Esophagus muscularis mucosa (tissue), 4 donors: Measurements from ENCODE around the gene TANGO2.

Experiments
- CTCF ChIP-seq, 3 experiments: fragments of 200-600 bp in 2 of 3; fragments of 450-650 bp in 1 of 3; sonication (generic) in 2 of 3; IDR thresholded peaks; one replicate each; pipeline ENCODE4 v1.5.1; 2017 to 2019; ENCODE audit warnings: antibody characterized with exemption in 3 of 3, mild to moderate bottlenecking in 2 of 3, moderate library complexity in 1 of 3
- EP300 ChIP-seq: sonication (generic); formaldehyde crosslinking; IDR thresholded peaks from one replicate; pipeline ENCODE4 v1.6.1; 2017; ENCODE audit warnings: antibody characterized with exemption
- POLR2A ChIP-seq: fragments of 450-650 bp; IDR thresholded peaks from one replicate; pipeline ENCODE4 v1.6.1; 2017; ENCODE audit warnings: antibody characterized with exemption, moderate library complexity, mild to moderate bottlenecking, low read depth

DNA sequence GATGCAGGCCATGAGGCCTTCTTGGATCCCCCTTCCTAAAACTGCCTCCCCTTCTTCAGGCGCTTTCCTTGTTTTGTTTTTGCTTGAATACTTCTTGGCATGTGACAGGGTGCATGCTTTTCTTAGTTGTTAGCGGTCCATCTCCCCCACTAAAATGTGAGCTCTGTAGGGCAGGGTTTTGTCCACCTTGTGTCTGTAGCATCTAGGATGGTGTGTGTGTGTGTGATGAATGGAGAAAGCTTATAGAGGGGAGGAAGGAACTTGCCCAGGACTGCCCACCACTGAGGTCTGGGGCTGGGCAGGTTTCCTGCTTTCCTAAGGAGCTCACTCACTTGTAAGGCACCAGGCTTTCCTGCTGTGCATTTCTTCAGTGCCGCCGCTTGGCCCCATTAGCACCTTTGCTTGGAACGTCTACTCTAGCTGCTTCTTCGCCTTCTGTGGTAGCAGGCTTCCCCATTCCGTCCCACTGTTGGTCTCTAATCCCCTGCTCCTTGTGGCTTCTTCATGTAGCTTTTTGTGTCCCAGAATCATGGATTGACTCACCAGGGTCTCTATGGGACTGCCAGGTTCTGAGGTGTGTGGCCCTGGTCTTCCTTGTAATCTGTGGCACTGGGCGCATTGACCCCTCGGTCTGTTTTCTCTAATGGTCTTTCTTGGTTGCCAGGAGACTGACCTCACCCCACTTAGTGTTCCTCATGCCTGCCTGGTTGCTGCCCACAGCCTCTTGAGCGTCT is 62.4 kb downstream of the TANGO2 start:
- TF ChIP-seq CTCF (IDR thresholded peaks at IDR 0.05) (no peak), POLR2A (no peak), EP300 (no peak)
